Heart left ventricle (tissue), 13 donors: ENCODE measurements around the gene TXNDC16.

Source experiments
- CTCF ChIP-seq, 12 donors: fragments of 200-600 bp; sonication (generic) in 4 of 12; IDR thresholded peaks; one replicate each; pipeline versions ENCODE4 v1.5.0 to v1.8.0; 2018 to 2022; ENCODE audit warnings: antibody characterized with exemption in 12 of 12, mild to moderate bottlenecking in 5 of 12
- POLR2A ChIP-seq, 2 donors: fragments of 450-650 bp; IDR thresholded peaks; one replicate each; pipeline ENCODE4 v1.6.1; 2017; ENCODE audit warnings: antibody characterized with exemption in 2 of 2, mild to moderate bottlenecking in 2 of 2, moderate library complexity in 2 of 2
- donor health status: ischemic (EF 13 %, LVEDD 7.1; RV severe dilation, severe dysfunction).
- donor health status: DM: no; HTN: yes; CAD: no.
- donor health status: DM: no; HTN: no; CAD: no.
- donor health status: ischemic (EF 25% LVEDD 6.9; RV normal size, moderate dysfunction).
- donor health status: ischemic (EF 25% LVEDD 5.7; RV mildly dilated, moderate dysfunction).
- donor health status: ischemic (EF 35%, LVEDD 5.7; RV mildly dilated, moderate dysfunction).
- donor health status: nonischemic (EF 11% LVEDD 7.7; RV severe dilation, severe dysfunction).
- donor health status: DM: yes; HTN: yes; CAD: no.
- donor health status: PGD.
- donor health status: ischemic (EF 29% LVEDD 5.4; RV normal size, mild dysfunction).
- donor health status: nonischemic (EF 23%, LVEDD 6.1; RV moderate dilation, normal function).

- no peak for TF ChIP-seq POLR2A (IDR thresholded peaks at IDR 0.05)
- TF ChIP-seq CTCF (IDR thresholded peaks at IDR 0.05) = no peak
Measured at GRCh38 chr14:52422650-52423356, 129.5 kb downstream of the TXNDC16 start.
